Memory B cell (primary cell): ENCODE measurements around the gene INHBC.
"Not testable (repeated sequence)": the region's sequence is repeated elsewhere in the genome, so short reads cannot be mapped to it uniquely, and the experiment has no call there.

Source experiments
- ATAC-seq: fragments of 150-1000 bp; cut with Tn5 transposase; 2 replicates; pipeline ENCODE4 v1.10.0; 2021; ENCODE audit warnings: low read depth, mild to moderate bottlenecking, moderate library complexity
- DNase-seq, 2 donors: peaks; one replicate each; pipeline ENCODE4 v3.0.0; 2022; ENCODE audit warnings: low spot score in 2 of 2
- H3K27ac Mint-ChIP-seq: one replicate; pipeline ENCODE4 v1.8.0; 2022; ENCODE audit warnings: mild to moderate bottlenecking, moderate library complexity, mixed read lengths
- H3K27me3 Mint-ChIP-seq: one replicate; pipeline ENCODE4 v1.8.0; 2022; ENCODE audit warnings: mixed read lengths
- H3K36me3 Mint-ChIP-seq: one replicate; pipeline ENCODE4 v1.8.0; 2022; ENCODE audit warnings: mild to moderate bottlenecking, mixed read lengths
- H3K4me1 Mint-ChIP-seq: one replicate; pipeline ENCODE4 v1.8.0; 2022; ENCODE audit warnings: mixed read lengths
- H3K4me3 Mint-ChIP-seq: one replicate; pipeline ENCODE4 v1.8.0; 2022; ENCODE audit warnings: mild to moderate bottlenecking, moderate library complexity, mixed read lengths
- H3K9me3 Mint-ChIP-seq: one replicate; pipeline ENCODE4 v1.8.0; 2022; ENCODE audit warnings: mixed read lengths

Gene INHBC

GRCh38 chr12:57487597-57488401, 53.2 kb downstream of the INHBC start, which contains the start of gene MARS1:
MARS1 (plus strand) TSS chr12:57488068; CDS start chr12:57488091, 23 bp downstream.
- ATAC-seq (peak; percentile 97), DNase-seq (peak; percentile 72 to 86)
- Mint-ChIP-seq H3K36me3 (peaks cover 15% of the 10 kb centered on the region), H3K27ac (peak within 1 kb of the TSS; percentile 88), H3K4me3 (peak within 1 kb of the TSS; percentile 91), H3K9me3 (no peaks in the 10 kb centered on the region), H3K4me1 (peaks cover 26% of the 10 kb centered on the region), H3K27me3 (no peaks in the 10 kb centered on the region)

GRCh38 chr12:57488402-57489156, 54.0 kb downstream of the INHBC start:
- Mint-ChIP-seq H3K27me3 (no peaks in the 10 kb centered on the region), H3K4me1 (peaks cover 23% of the 10 kb centered on the region), H3K36me3 (peaks cover 18% of the 10 kb centered on the region), H3K9me3 (no peaks in the 10 kb centered on the region), H3K4me3 (peak overlapping the region; percentile 91), H3K27ac (peak overlapping the region; percentile 88)
- DNase-seq, result no peak
- ATAC-seq, result no peak

- no peaks in the 10 kb centered on the region for H3K9me3 Mint-ChIP-seq
- H3K27ac Mint-ChIP-seq, result peak overlapping the region; percentile 88
- H3K36me3 Mint-ChIP-seq, result peaks cover 18% of the 10 kb centered on the region
- no peaks in the 10 kb centered on the region for H3K27me3 Mint-ChIP-seq
- DNase-seq (no peak), ATAC-seq (no peak)
- H3K4me1 Mint-ChIP-seq, result peaks cover 22% of the 10 kb centered on the region
- peak overlapping the region; percentile 91 for H3K4me3 Mint-ChIP-seq
These were observed 54.6 kb downstream of the INHBC start for GRCh38 chr12:57489157-57489641.

GRCh38 chr12:57490126-57490525, 55.5 kb downstream of the INHBC start:
- no peak overlapping the region for H3K4me3 Mint-ChIP-seq
- ATAC-seq (no peak), DNase-seq (no peak)
- H3K27me3 Mint-ChIP-seq, result no peaks in the 10 kb centered on the region
- no peaks in the 10 kb centered on the region for H3K9me3 Mint-ChIP-seq
- no peak overlapping the region for H3K27ac Mint-ChIP-seq
- peaks cover 22% of the 10 kb centered on the region for H3K4me1 Mint-ChIP-seq
- peaks cover 18% of the 10 kb centered on the region for H3K36me3 Mint-ChIP-seq

GRCh38 chr12:57491393-57492280, 57.1 kb downstream of the INHBC start:
- H3K4me1 Mint-ChIP-seq, result peaks cover 22% of the 10 kb centered on the region
- H3K36me3 Mint-ChIP-seq, result peaks cover 20% of the 10 kb centered on the region
- H3K4me3 Mint-ChIP-seq, result peak overlapping the region; percentile 2
- H3K9me3 Mint-ChIP-seq, result no peaks in the 10 kb centered on the region
- DNase-seq (no peak), ATAC-seq (no peak)
- H3K27me3 Mint-ChIP-seq, result no peaks in the 10 kb centered on the region
- peak overlapping the region; percentile 39 for H3K27ac Mint-ChIP-seq

DNA sequence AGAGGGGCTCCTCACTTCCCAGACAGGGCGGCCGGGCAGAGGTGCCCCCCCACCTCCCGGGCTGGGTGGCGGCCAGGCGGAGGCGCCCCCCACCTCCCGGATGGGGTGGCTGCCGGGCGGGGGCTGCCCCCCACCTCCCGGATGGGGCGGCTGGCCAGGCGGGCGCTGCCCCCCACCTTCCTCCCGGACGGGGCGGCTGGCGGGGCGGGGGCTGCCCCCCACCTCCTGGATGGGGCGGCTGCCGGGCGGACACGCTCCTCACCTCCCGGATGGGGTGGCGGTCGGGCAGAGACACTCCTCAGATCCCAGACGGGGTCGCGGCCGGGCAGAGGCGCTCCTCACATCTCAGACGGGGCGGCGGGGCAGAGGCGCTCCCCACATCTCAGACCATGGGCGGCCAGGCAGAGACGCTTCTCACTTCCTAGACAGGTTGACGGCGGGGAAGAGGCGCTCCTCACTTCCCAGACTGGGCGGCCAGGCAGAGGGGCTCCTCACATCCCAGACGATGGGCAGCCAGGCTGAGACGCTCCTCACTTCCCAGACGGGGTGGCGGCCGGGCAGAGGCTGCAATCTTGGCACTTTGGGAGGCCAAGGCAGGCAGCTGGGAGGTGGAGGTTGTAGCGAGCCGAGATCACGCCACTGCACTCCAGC, 60.6 kb downstream of the INHBC start:
- H3K9me3 Mint-ChIP-seq, H3K27me3 Mint-ChIP-seq, ATAC-seq, DNase-seq, H3K27ac Mint-ChIP-seq, H3K4me3 Mint-ChIP-seq: not testable (repeated sequence)
- Mint-ChIP-seq H3K4me1 (peaks cover 19% of the 10 kb centered on the region), H3K36me3 (peaks cover 32% of the 10 kb centered on the region)

- DNase-seq (no peak), ATAC-seq (no peak)
- Mint-ChIP-seq H3K27ac (peak overlapping the region; percentile 49), H3K27me3 (no peaks in the 10 kb centered on the region), H3K9me3 (no peaks in the 10 kb centered on the region), H3K36me3 (peaks cover 36% of the 10 kb centered on the region), H3K4me1 (peaks cover 18% of the 10 kb centered on the region), H3K4me3 (no peak overlapping the region)
These were observed 62.2 kb downstream of the INHBC start for GRCh38 chr12:57496822-57497221.

DNA sequence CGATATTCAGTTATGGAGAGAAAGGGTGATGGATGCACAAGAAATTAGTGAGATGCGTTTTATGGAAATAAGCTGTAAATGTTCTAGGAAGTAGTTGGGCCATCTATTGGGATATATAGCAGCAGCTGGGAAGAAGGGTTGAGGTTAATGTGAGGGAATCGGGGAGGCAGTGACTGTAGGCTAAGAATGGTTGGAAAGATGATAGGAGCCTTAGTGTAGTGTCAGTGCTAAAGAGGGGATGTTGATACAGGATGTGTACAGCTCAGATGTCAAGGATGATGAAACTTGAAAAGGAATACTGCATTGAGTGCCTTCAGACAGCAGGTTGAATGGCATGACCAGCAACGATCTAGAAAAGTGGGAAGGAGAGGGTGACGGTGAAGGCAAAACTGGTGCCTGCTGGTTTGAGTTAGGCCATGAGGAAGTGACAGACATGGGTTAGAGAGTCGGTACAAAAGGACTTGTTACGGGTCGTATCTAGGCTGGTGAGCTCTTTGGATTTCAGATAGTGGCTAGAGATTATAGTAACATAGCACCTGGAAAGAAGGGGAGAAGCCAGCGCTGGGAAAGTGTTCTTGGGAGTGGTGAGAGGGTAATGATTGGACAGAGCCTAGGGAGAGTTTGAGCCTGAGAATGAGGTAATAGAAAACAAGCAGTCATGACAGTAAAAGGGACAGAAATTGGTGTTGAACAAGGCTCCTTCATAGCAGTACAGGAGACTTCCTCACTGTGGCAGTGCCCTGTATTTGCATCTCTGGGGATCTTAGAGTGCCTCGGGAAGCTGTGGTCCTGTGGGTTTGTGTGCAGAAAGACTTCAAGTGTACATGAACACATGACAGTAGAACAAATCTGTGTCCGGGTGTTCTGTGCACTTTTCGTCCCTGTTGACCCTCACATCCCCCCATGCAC, 62.9 kb downstream of the INHBC start:
- no peaks in the 10 kb centered on the region for H3K9me3 Mint-ChIP-seq

GRCh38 chr12:57498132-57498502, 63.5 kb downstream of the INHBC start:
- Mint-ChIP-seq H3K27me3 (no peaks in the 10 kb centered on the region), H3K36me3 (peaks cover 33% of the 10 kb centered on the region), H3K27ac (peak overlapping the region; percentile 49), H3K4me1 (peaks cover 15% of the 10 kb centered on the region), H3K9me3 (no peaks in the 10 kb centered on the region), H3K4me3 (no peak overlapping the region)
- DNase-seq, result no peak
- no peak for ATAC-seq

More for the DNA sequence above, 62.9 kb downstream of the INHBC start:
- Mint-ChIP-seq H3K4me1 (peaks cover 18% of the 10 kb centered on the region), H3K4me3 (no peak overlapping the region), H3K27ac (peak overlapping the region; percentile 49), H3K36me3 (peaks cover 37% of the 10 kb centered on the region), H3K27me3 (no peaks in the 10 kb centered on the region)
- DNase-seq (no peak), ATAC-seq (peak; percentile 57)

GRCh38 chr12:57498571-57498970, 64.0 kb downstream of the INHBC start:
- Mint-ChIP-seq H3K36me3 (peaks cover 33% of the 10 kb centered on the region), H3K4me3 (no peak overlapping the region), H3K9me3 (no peaks in the 10 kb centered on the region), H3K4me1 (peaks cover 15% of the 10 kb centered on the region), H3K27me3 (no peaks in the 10 kb centered on the region), H3K27ac (no peak overlapping the region)
- no peak for ATAC-seq
- no peak for DNase-seq

GRCh38 chr12:57500213-57500612, 65.6 kb downstream of the INHBC start:
- Mint-ChIP-seq H3K36me3 (peaks cover 35% of the 10 kb centered on the region), H3K4me3 (no peak overlapping the region), H3K9me3 (no peaks in the 10 kb centered on the region), H3K4me1 (peaks cover 15% of the 10 kb centered on the region), H3K27ac (peak overlapping the region; percentile 61), H3K27me3 (no peaks in the 10 kb centered on the region)
- DNase-seq (no peak), ATAC-seq (no peak)
